Skin of body (tissue), 2 donors: ENCODE data around the gene SORCS2. TPM values are rescaled to one million over a fixed set of nuclear protein-coding genes. Genes with fewer than 3 reads are reported as not detected.

ENCODE experiments used
- DNase-seq: peaks from one replicate; lab custom pipeline; 2025; lab: John Stamatoyannopoulos, UW
- total RNA-seq: library from RNA; depleted of rRNA; stranded (reverse); fragments of >200 nt; gene quantifications from one replicate; pipeline ENCODE4 v1.2.3, GENCODE V29; 2014

The SORCS2 gene
- total RNA-seq, 1 donor from 2014 or later = 5.8 TPM

DNA sequence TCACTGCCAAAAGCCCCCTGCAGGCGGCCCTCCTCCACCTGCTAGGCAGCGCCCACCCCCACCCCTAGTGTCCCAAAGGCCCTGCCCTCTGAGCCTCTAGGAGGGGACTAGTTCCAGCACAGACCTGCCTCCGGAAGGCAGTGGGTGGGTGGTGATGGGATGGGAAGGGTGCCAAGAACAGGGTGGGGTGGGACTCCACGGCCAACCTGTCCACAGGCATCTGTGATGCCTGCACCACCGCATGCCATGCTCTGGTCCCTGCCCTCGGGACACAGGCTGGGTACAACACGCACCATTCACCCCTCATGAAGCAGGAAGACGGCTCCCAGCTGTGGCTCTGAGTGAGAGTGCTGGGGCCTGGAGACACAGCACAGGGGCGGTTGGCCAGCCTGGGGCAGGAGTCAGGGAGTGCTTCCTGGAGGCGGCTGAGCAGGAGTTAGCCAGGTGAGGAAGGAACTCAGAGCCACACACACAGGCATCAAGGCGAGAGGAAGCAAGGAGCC is 485.5 kb downstream of the SORCS2 start:
- no peak for DNase-seq

DNA sequence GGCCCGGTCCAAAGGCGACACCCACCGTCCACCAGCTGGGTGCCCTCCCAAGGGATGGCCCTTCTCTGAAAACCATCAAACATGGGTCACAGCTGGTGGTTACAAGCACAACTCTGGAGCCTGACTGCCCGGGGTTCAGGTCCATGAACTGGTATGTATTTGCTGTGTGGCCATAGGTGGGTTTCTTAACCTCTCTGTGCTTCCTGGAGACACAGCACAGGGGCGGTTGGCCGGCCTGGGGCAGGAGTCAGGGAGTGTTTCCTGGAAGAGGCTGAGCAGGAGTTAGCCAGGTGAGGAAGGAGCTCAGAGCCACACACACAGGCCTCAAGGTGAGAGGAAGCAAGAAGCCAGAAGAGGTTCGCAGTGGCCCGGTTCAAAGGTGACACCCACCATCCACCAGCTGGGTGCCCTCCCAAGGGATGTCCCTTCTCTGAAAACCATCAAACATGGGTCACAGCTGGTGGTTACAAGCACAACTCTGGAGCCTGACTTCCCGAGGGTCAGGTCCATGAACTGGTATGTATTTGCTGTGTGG is 486.0 kb downstream of the SORCS2 start:
- no peak for DNase-seq

DNA sequence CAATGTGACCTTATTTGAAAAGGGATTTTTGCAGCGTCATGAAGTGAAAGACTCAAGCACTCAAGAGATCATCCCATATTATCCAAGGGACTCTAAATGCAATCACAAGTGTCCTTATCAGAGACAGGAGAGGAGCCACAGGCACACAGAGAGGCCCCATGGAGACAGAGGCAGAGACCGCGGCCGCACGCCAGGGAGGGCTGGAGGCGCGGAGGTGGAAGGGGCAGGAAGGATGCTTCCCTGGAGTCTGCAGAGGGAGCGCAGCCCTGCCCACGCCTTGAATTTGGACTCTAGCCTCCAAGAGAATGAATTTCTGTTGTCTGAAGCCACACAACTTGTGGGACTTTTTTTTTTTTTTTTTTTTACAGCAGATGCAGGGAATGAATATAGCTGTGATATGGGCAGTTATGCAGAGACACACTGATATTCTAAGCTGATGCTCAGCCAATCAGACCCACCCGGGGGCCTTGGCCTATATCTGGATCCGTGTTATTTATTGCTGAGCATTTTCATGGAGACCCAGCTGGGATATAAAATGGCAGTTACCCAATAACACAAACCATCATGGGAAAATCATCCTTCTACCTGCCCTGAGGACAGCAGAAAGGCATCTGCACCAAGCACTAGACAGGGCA is 487.2 kb downstream of the SORCS2 start:
- no peak for DNase-seq

DNA sequence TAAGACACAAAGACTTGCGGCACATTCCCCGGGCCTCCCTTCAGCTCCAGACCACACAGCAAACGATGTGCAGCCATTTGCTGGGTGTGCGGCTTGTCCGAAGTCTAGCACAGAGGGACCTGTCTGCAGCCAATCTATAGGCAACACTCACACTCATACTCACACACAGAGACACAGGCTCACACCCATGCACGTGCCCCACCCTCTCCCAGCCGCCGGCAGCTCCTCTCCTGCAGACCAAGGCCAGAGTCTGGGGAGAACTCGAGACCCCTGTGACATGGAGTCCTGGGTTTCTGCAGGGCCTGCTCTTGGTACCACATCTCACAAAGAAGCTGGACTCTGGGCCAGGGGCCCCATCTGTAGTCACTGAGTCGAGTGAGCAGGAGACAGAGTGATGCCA is 487.8 kb downstream of the SORCS2 start:
- DNase-seq = no peak

DNA sequence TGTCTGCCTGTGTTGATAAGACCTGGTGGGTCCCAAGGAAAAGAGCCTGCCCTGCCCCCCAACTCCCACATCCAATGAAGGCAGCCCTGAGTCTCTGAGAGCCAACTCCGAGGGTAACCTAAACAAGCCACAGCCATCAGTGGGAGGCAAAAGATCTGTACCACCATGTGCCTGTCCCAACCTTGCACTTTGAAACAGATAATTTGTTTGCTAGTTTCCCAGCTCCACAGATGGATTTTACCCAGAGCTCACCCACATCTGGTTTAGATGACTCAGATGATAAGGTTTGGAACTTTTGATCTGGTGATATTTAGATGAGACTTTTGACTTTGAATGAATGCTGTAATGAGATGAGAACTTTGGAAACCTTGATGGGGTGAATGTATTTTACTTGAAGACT is 488.4 kb downstream of the SORCS2 start:
- no peak for DNase-seq

DNA sequence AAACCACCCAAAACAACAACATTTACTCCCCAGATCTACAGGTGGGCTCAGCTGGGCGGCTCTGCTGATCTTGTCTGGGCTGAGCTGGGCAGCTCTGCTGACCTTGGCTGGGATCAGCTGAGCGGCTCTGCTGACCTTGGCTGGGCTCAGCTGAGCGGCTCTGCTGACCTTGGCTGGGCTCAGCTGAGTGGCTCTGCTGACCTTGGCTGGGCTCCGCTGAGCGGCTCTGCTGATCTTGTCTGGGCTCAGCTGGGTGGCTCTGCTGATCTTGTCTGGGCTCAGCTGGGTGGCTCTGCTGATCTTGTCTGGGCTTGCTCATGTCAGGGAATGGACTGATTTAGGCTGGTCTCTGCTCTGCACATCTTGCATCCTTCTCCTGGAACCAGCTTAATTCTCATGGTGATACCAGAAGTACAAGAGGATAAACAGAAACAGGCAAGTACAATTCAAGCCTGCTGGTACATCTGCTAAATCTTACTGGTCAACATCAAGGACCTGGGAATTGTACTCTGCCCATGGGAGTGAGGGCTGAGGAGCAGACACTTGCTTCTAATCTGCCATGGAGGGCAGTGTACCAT is 490.9 kb downstream of the SORCS2 start:
- DNase-seq = no peak

DNA sequence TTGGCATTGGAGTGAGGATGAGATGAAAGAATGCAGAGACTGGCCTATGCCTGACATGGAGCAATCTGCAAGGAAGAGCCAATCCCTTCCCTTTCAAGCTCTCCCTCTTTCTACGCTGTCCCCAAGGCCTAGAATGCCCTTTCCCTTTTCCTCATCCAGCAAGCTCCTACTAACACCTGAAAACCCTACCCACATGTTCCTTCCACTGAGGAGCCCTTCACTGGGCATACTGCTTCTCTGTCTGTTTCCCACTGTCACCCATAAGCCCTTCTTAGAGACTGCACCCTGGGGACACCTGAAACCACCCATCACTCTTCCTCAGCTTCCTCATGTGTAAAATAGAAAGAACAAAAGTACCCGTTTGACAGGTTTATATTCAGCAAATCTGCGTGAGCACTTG is 492.0 kb downstream of the SORCS2 start:
- DNase-seq = no peak

DNA sequence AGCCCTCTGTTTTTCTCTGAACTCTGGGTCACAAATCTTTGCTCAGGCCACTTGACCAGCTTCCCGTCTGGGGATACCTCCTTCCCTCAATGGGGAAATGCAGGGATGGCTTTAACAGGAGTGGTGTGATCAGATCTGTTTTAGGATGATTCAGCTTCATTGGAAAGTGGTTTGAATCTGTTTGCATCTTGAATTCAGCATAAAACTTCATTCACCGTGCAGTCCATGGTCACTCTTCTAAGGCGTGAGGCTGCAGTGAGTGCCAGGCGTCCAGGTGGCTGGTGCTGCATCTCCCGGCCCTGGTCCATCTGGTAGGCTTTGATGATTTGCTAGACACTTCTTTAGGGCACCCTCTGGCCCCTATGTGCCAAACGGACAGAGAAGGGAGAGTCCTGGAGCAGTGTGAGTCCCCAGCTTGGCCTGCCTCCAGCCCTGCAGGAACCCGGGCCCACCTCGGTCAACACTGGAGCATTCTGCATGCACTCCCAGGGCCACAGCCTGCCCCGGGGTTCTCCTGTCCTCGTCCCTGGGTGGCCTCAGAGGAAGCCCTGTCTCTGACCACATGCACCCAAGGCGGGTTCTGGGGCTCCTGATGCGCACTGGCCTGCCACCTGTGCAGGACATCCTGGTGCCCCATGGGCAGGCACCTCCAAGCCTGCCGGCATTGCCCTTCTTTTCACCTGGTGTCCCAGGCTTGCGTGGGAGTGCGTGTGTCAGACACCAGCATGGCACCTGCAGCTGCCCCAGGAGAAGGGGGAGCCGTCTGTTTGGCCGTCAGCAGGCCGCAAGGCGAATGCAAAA is 493.9 kb downstream of the SORCS2 start:
- no peak for DNase-seq

DNA sequence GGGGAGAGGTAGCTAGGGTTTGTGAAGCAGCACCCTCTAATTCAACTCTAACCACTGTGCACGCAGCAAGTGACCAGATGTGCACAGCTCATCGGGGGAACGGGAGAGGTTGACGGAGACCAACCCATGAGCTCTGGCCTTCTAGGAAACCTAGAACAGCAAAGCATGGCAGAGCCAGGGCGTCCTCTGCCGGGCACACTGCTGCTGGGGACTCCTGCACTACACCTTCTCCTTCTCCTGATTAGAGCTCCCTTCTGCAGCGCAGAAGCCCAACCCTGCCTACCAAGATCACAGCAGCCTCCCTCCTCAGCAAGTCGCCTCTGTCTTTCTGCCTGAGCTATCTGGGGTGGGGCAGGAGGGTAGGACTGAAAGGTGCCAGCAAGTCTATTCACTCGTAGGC is 494.7 kb downstream of the SORCS2 start:
- DNase-seq = no peak

DNA sequence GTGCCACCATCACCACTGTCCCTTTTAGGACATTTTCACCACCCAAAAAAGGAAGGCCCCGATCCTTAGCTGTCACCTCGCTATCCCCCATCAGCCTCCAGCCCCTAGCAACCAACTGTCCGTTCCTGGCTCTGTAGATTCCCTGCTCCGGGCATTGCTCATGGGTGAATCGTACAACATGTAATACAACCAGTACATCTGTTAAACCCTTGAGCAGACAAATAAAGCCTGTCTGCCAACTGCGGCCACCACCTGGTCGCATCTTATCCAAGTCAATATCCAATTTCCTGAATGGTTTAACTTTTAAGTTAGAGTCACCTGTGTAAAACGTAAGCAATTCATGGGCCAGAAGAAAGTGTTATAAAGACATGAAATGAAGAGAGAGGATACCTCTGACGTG is 495.5 kb downstream of the SORCS2 start:
- DNase-seq = no peak

DNA sequence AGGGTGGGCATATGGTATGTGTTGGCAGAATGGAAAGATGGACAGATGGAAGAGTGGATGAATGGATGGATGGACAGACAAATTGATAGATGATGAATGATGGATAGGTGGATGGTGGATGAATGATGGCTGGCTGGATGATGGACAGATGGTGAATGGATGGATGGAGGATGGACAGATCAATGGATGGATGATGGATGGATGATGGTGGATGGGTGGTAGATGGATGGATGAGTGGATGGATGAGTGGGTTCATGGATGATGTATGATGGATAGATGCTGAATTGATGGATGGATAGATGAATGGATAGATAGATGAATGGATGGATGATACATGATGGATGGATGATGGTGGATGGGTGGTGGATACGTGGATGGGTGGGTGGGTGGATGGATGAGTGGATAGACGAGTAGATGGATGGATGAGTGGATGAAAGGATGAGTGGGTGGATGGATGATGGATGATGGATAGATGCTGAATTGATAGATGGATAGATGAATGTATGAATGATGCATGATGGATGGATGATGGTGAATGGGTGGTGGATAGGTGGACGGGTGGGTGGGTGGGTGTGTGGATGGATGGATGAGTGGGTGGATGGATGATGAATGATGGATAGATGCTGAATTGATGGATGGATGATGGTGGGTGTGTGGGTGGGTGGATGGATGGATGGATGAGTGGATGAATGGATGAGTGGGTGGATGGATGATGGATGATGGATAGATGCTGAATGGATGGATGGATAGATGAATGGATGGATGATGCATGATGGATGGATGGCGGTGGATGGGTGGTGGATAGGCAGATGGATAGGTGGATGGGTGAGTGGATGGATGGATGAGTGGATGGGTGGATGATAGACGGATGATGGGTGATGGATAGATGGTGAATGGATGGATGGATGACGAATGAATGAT is 497.7 kb downstream of the SORCS2 start:
- DNase-seq = no peak

DNA sequence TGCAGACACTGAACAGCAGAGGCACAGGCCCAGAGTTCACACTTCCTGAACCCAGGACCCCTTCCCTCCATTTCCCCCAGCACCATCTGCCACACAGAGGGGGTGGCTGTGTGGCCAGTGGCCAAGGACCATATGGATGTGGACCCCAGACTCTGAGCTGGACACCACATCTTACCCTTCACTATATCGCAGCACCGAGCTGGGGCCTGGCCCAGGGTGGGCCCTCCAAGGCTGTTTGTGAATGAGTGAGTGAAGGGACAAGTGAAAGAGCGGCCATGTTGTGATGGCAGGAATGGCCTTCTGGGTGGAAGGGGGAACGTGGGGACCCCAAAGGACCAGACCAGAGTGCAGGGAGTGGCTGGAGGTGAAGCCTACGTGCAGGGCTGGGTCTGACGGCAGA is 498.7 kb downstream of the SORCS2 start:
- no peak for DNase-seq

DNA sequence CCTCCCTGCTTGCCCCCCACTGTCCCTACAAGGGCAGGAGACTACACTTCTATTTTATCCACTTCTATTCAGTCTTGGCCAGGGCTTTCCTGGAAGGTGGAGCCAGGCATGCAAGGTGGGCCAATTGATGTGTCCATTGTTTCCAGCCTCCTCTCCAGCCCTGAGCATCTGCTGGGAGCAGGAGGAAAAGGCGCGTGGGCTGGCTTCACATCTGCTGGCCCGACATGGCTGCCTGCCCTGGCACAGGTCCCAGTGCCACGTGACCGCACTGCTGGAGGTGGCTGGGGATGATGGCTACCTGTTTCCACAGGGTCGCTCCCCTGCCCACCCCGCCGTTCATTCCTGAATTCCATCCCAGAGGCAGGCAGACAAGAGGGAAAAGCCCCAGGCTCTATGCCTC is 499.6 kb downstream of the SORCS2 start:
- no peak for DNase-seq

DNA sequence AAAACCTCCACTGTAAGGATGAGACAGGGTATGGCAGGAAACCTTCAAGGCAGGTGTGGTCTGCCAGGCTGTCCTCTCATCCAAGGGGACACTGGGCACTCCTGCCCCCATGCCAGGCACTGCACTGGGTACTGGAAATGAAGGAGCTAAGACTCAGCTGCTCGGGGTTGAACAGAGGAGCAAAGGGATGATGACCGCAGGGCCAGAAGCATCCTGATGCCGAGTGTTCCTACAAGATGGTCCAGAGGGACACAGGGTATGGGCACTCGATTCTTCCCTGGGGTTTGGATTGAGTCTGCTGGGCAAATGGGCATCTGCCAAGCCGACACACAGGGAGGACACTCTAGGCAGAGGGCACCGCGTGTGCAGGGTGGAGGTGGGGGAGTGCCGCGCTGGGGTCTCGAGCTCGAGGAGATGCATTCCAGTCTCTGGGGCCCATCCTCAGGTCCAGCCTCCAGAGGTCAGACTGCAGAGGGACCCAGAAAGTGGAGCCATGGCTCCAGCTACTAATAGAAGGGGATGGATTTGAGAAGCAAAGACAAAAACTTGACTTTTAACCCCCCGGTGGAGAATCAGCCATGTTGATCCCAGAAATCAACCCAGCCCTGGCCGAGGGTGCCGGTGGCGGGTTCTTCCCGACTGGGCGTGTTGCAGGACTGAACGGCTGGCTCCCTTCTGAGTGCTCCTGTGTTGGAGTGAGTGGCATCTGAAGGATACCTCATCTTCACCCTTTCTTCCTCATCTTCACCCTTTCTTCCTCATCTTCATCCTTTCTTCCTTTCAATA is 500.3 kb downstream of the SORCS2 start:
- no peak for DNase-seq

DNA sequence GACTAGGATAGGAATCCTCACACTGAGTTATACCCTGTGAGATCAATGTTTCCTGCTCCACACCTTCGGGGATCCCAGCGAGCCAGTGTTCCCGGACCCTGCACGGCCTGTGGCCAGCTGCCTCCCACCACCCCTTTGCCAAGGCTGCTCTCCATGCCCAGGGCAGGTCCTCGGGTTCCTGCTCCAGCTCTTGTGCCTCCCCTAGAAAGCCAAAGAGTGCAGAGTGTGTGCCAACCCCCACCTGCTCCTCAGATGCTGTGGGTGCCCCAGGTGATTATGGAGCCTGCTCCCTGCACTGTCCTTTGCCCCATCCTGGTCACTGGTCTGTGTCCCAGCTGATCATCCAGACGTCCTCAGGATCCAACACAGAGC is 500.9 kb downstream of the SORCS2 start:
- DNase-seq = no peak

DNA sequence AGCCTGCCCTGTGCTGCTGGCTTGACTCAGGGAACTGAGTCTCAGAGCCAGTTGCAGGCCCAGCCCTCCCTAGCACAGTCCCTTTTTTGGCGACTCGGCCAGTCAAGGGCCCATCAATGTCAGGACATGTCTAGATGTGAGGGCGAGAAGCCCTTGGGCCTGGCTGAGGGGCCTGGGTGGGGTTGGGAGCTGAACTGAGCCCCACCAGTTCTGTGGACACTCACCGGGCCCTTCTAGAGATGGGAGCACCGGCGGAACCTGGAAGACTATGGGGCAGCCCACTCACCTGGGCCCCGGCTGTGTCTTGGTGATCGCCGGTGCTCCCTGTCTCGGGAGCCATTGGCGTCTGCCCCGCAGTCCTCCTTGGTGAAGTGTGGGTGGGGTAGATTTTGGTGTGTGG is 501.4 kb downstream of the SORCS2 start:
- DNase-seq = no peak

DNA sequence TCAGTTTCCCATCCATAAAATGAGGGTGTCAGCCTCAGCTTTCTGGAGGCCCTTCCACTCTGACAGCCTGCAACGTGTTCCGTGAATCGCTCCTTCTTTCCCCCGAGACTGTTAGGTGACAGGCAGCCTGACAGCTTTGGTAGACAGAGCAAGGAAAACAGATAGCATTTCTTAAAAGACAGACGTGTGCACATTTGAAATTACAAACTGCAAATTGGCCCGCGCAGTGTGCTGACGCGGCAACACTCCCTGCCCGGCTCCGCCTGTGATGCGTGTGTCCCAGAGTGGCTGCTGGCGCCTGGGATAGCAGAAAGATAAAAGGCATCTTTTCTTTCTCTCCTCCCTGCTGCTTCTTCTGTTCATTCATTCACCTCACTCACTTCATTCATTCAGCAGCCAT is 502.0 kb downstream of the SORCS2 start:
- no peak for DNase-seq

DNA sequence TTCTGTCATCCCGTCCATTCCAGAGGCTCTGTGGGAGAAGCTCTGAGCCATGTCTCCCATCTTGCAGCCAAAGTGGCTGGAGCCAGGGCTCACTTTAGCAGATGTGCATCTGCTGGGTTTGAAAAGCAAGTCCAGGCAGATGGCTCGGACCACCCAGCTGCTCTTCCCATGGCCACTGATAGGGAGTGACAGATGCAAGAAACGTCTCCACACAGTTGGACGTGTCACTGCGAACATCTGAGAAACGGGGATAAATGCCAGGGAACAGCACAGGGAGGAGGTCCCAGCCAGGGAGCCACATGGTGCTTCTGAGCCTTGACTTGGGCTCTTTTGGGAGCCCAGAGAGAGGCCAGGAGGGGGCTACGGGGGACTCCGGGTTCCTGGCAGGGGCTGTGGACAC is 505.0 kb downstream of the SORCS2 start:
- DNase-seq = peak; percentile 49

DNA sequence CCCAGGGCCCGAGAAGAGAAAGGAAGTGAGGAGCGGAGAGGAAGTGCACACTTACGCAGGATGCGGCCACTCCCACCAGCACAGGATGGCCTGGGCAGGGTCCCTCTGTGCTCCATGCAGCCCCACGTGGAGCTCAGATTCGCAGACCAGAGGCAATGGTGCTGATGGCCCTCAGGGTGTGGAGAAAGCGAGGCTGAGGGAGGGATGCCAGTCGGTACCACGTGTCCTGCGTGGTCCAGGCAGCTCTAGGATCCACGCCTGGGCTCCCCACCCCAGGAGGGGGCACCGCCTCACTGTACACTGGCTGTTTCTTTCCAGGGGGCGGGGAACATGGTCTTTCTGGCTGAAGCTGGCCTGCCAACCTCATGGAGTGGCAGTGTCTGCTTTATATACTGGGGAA is 505.5 kb downstream of the SORCS2 start:
- no peak for DNase-seq

DNA sequence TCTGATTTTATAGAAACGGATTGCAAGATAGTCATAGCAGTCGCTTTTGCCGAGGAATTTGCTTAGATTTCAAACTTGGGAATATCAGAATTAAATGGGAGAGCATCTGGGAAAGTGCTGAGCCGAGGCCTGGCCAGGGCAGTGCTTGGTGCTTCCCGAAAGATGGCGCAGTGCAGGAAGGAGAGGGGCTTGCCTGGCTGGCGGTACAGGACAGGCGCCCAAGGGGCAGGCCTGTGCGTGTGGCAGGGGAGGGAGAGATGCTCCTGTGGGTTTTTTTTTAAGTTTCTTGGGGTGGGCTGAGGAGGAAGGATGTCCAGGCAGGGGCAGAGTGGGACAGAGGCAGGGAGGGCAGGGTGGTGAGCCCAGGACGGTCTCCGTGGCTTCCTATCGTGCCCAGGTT is 506.2 kb downstream of the SORCS2 start:
- no peak for DNase-seq

DNA sequence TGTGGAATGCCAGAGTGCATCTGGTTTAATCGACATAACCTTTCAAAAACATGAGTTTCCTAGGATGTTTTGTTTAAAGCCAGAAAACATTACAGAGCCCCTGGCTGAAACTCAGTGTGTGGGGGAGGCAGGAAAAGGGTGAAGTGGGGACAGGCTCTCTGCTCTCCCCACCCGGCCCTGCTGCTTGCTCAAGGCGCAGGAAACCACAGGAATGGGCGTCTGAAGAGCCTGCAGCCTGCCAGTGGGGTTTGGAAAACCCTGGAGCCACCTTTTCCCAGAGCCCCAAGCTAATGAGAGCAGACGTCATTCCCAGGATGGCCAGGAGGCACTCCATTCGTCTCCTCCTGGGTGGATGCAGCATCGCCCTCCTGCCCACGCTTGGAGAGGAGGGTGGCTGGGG is 506.7 kb downstream of the SORCS2 start:
- no peak for DNase-seq
